Urinary bladder (tissue), 4 donors: Measurements from ENCODE around the gene SGTA. TPM values are rescaled to one million over a fixed set of nuclear protein-coding genes. Genes with fewer than 3 reads are reported as not detected.
"Not testable (repeated sequence)": the region's sequence is repeated elsewhere in the genome, so short reads cannot be mapped to it uniquely, and the experiment has no call there.

ENCODE experiments used
- DNase-seq: peaks from one replicate; pipeline ENCODE4 v3.0.0-alpha.2; 2015; ENCODE audit errors: extremely low spot score
- H3K27ac ChIP-seq: one replicate; pipeline ENCODE4 v1.5.1; 2013; ENCODE audit warnings: low read depth, mild to moderate bottlenecking, moderate library complexity
- H3K36me3 ChIP-seq: one replicate; pipeline ENCODE4 v1.6.1; 2013; ENCODE audit warnings: mild to moderate bottlenecking, moderate library complexity; ENCODE audit not compliant: insufficient read depth
- H3K4me1 ChIP-seq: one replicate; pipeline ENCODE4 v1.6.1; 2013; ENCODE audit warnings: mild to moderate bottlenecking, moderate library complexity; ENCODE audit not compliant: insufficient read depth
- H3K4me3 ChIP-seq: one replicate; pipeline ENCODE4 v1.5.1; 2013; ENCODE audit warnings: low read depth, low read length
- WGBS: extraction: QIAGEN DNeasy Blood & Tissue Kit; methylation state at CpG from one replicate; pipeline ENCODE4 v1.1.7; 2013; 5-methylcytosine and 5-hydroxymethylcytosine counted together
- polyA plus RNA-seq: library from polyadenylated mRNA; stranded (reverse); fragments of 200-250 nt; gene quantifications from one replicate; pipeline ENCODE4 v1.2.3, GENCODE V29; 2013
- total RNA-seq: library from RNA; depleted of rRNA; stranded (reverse); fragments of >200 nt; gene quantifications from one replicate; pipeline ENCODE4 v1.2.3, GENCODE V29; 2014
- donor health status: healthy with polysubstance abuse.
- donor health status: healthy.

Gene SGTA
- total and polyA plus RNA-seq, 2 donors, result 17.6 to 65.5 TPM

DNA sequence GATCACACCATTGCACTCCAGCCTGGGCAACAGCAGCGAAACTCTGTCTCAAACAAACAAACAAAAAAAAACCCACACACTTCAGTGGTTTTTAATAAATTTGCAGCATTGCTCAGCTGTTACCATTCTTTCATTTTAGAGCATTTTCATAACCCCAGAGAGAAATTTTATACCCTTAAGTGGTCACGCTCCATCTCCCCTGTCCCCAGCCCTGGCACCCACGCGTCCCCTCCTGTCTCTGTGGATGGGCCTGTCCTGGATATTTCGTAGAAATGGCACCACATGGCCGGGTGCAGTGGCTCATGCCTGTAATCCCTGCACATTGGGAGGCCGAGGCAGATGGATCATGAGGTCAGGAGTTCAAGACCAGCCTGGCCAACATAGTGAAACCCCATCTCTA, 10.1 kb upstream of the SGTA start:
- 94% methylated on average over 7 of the region's 7 CpGs for WGBS
- no peak for DNase-seq
- H3K36me3 ChIP-seq, result no peaks in the 10 kb centered on the region

DNA sequence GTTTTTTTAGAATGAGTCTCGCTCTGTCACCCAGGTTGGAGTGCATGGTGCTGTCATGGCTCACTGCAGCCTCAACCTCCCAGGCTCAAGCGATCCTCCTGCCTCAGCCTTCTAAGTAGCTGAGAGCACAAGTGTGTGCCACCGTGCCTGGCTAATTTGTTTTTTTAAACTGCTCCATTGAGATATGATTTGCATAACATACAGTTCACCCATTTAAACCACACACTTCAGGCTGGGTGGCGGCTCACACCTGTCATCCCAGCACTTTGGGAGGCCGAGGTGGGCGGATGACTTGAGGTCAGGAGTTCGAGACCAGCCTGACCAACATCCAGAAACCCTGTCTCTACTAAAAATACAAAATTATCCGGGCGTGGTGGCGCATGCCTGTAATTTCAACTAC, 9.6 kb upstream of the SGTA start:
- not testable (repeated sequence) for H3K36me3 ChIP-seq, H3K4me3 ChIP-seq, H3K27ac ChIP-seq, H3K4me1 ChIP-seq, DNase-seq
- WGBS, result 92% methylated on average over 10 of the region's 10 CpGs

More for the DNA sequence above, 10.1 kb upstream of the SGTA start:
- no peak overlapping the region for H3K27ac ChIP-seq
- H3K4me1 ChIP-seq, result no peaks in the 10 kb centered on the region
- H3K4me3 ChIP-seq, result no peak overlapping the region

DNA sequence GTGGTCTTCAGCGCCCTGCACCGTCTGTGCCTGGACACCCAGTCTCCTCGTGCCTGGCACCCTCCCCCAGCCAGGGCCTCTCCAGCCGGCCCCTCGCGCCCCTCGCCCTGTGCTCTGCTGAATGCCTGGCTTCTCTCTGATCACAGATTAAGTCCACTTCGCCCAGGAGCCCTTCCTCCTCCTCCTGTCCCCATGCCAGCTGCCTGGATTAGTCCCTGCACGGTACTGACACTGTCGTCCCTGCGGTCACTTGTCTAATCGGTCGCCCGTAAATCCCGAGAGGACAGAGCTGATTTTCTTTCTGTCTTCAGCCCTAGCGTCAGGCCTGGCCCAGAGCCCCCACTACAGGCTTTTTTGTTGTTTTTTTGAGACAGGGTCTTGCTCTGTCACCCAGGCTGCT, 8.8 kb upstream of the SGTA start:
- no peaks in the 10 kb centered on the region for H3K4me1 ChIP-seq
- no peak overlapping the region for H3K4me3 ChIP-seq
- H3K27ac ChIP-seq, result no peak overlapping the region
- WGBS, result 89% methylated on average over 16 of the region's 16 CpGs
- DNase-seq, result no peak
- H3K36me3 ChIP-seq, result no peaks in the 10 kb centered on the region

DNA sequence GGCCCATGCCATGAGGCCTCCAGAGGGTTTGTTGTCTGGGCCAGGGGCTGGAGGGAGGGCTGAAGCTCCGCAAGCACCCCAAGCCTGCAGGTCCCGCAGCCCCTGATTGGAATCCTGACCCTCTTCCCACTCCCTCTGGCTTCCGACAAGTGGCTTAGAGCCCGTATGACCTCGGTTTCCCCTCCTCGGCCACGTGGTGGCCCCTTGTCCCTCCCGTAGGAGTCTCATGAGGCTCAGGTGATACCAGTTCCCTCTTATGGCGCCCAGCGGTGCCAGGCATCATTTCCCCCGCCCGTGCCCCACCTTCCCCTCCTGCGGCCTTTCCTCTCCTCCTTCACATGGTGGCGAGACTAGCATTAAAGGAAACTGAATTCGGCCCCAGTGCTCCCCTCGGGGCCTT, 8.4 kb upstream of the SGTA start:
- no peak for DNase-seq
- WGBS, result 91% methylated on average over 16 of the region's 16 CpGs
- Histone ChIP-seq H3K27ac (no peak overlapping the region), H3K4me1 (no peaks in the 10 kb centered on the region), H3K4me3 (no peak overlapping the region), H3K36me3 (no peaks in the 10 kb centered on the region)

DNA sequence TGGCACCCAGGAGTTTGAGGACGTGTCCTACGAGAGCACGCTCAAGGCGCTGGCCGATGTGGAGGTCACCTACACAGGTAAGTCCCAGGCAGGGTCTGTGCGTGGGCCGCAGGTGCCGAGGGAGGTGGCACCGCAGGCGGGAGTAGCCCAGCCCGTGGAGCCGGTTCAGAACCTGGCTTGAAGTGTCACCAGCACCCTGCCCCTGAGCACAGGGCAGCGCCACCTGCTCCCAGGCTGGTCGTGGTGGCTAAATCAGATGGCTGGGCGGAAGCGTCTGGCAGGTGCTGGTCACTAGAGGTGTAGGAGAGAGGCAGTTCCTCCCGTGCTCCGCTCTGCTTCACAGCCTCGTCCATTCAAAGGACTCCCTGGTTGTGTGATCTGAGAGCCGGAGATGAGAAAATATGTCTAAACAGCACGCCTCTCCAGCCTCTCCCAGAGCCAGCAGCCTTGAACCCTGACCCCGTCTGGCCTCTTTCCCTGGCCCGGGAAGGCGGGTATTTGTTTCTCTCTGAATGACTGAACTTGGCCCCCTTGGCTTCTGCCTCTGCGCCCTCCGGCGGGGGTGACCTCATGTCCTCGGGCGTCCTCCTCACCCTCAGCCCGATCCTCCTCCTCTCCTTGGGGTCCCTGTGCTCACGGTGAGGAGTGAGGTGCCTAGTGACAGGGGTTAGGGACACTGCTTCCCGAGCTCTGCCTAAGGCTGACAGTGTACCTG, 7.6 kb upstream of the SGTA start:
- no peak for DNase-seq
- Histone ChIP-seq H3K4me1 (no peaks in the 10 kb centered on the region), H3K27ac (no peak overlapping the region), H3K36me3 (no peaks in the 10 kb centered on the region), H3K4me3 (no peak overlapping the region)
- 93% methylated on average over 32 of the region's 32 CpGs for WGBS

DNA sequence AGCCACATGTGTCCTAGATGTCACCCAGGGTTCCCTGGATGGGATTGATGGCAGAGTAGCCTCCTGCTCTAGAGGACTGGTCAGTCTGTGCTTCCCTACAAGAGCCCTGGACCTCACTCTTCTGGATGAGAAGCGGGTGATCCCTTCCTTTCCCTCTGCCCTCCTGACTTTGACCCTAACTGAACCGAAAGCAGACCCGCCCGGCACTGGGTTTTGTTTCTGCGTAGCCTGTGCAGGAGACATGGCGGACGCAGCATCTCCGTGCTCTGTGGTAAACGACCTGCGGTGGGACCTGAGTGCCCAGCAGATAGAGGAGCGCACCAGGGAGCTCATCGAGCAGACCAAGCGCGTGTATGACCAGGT, 7.1 kb upstream of the SGTA start:
- no peak overlapping the region for H3K4me3 ChIP-seq
- no peak overlapping the region for H3K27ac ChIP-seq
- 97% methylated on average over 14 of the region's 14 CpGs for WGBS

DNA sequence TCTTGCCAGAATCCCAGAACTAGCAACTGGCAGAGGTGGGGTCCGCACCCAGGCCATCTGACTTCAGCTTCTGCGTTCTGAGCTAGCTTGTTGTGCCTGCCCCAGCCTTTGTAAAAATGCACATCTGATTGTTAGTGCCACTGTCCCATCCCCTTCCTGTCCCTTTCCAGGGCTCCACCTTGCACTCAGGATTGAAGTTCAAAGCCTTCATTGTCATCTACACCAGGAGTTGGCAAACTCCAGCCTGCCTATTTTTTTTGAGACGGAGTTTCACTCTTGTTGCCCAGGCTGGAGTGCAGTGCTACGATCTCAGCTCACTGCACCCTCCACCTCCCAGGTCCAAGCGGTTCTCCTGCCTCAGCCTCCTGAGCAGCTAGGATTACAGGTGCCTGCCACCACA, 5.2 kb upstream of the SGTA start:
- no peak overlapping the region for H3K4me3 ChIP-seq
- H3K4me1 ChIP-seq, result no peaks in the 10 kb centered on the region
- no peaks in the 10 kb centered on the region for H3K36me3 ChIP-seq
- WGBS, result 83% methylated on average over 5 of the region's 5 CpGs
- H3K27ac ChIP-seq, result no peak overlapping the region
- DNase-seq, result no peak

More for the DNA sequence above, 7.1 kb upstream of the SGTA start:
- DNase-seq, result no peak
- Histone ChIP-seq H3K36me3 (no peaks in the 10 kb centered on the region), H3K4me1 (no peaks in the 10 kb centered on the region)

DNA sequence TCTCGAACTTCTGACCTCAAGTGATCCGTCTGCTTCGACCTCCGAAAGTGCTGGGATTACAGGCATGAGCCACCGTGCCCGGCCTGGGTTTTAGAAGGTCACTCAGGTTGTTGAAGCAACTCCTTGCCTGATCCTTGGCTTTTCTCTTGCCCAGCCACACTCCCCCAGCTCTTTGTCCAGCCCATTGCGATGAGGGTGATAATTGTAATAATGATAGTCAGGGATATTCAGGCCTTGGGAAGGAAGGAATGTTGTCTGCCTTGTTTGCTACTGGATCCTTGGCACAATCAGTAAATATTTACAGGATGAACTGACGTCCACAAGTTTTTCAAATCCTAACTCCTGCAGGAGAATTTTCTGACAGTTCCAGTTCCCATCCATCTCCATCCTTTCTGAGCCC, 4.0 kb upstream of the SGTA start:
- no peak for DNase-seq
- no peak overlapping the region for H3K27ac ChIP-seq
- H3K4me3 ChIP-seq, result no peak overlapping the region
- H3K4me1 ChIP-seq, result no peaks in the 10 kb centered on the region
- no peaks in the 10 kb centered on the region for H3K36me3 ChIP-seq
- whole genome bisulfite sequencing, result 87% methylated on average over 8 of the region's 8 CpGs

DNA sequence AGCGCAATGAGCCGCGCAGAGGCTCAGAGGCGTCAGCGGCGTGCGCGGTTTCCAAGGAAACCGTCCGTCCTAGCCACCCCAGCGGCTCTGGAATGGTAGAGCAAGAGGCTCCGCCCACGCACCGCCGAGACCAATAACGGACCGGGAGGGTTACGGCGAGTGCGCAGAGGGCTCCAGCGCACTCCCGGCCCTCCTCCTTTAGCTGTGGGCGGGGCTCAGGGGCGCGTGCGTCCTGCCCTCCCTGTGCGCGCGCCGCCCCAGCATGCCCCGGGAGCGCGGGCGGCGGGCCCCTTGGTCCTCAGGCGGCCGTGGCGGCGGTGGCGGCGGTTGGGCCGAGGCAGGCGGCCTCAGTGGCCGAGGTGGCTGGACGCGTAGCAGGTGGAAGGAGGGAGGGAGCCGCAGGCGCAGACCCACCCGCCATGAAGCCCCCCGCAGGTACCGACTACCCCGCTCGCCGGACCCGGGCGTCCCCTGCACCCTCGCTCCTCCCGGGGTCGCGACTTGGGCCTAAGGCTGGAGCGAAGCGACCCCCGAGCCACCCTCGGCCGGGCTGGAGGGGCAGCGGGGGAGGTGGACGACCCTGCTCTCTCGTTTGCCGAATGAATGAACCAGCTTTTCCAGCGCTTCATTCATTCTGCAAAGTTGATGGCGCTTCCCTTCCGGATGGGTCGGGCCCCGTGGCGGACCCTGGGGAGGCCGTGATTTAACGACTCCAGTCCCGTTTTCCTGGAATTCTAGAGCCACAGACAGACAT, 2.3 kb upstream of the SGTA start, which contains the start of gene THOP1:
Gene THOP1, plus strand, starts transcription at position 260 of the 754 bp plus-strand sequence. Its CDS starts 160 bp downstream, at position 420.
- H3K36me3 ChIP-seq, result no peaks in the 10 kb centered on the region
- peak within 1 kb of the TSS; percentile 77 for H3K4me3 ChIP-seq
- DNase-seq, result peak; percentile 92
- H3K4me1 ChIP-seq, result no peaks in the 10 kb centered on the region
- under 1% methylated on average over 78 of the region's 78 CpGs for WGBS
- no peak within 1 kb of the TSS for H3K27ac ChIP-seq

DNA sequence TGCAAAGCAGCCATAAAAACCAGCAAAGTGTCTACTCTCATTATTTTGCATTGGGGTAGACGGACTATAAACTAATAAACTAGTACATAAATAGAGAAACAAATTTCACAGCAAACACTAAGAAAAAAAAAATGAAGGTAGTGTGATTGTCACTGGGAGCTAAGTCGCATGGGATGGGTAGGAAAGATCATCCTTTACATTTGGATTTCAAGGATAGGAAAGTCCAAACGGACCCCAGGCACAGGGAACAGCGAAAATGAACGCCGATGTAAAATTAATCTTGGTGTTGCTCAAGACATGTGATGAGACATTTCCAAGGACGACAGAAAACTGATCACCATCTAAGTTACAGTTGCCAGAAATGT, 690 bp upstream of the SGTA start:
- DNase-seq, result no peak
- 79% methylated on average over 7 of the region's 7 CpGs for WGBS
- Histone ChIP-seq H3K36me3 (peaks cover 2% of the 10 kb centered on the region), H3K4me1 (no peaks in the 10 kb centered on the region), H3K27ac (no peak overlapping the region), H3K4me3 (no peak overlapping the region)

DNA sequence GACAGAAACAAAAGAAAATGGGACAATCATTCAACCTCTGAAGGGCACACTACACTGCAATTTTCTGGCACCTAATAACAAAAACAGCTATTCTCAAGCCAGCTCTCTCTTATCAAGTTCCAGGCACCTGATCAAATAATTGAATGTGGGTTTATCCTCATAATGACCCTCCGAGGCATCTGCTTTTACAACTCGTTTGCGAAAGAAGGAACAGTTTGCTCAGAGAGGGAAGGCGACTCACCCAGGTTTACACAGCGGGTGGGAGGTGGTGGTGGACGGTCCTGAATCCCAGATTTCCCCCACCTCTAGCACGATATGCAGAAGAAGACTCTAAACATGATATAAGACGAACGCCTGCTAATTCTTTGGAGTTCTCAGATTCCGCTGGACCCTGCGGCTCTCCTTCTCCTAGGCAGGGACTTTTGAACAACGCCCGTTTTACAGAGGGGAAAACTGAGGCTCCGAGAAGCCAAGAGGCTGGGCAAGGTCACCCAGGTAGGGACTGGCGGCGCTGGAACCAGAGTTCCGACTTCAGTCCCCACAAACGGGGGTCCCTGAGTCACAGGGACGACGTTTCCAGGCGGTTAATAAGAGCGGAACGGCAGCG, 641 bp downstream of the SGTA start:
- no peak for DNase-seq
- WGBS, result 2% methylated on average over 24 of the region's 24 CpGs
- Histone ChIP-seq H3K36me3 (peaks cover 2% of the 10 kb centered on the region), H3K4me1 (no peaks in the 10 kb centered on the region), H3K27ac (peak overlapping the region; percentile 72), H3K4me3 (peak overlapping the region; percentile 95)

DNA sequence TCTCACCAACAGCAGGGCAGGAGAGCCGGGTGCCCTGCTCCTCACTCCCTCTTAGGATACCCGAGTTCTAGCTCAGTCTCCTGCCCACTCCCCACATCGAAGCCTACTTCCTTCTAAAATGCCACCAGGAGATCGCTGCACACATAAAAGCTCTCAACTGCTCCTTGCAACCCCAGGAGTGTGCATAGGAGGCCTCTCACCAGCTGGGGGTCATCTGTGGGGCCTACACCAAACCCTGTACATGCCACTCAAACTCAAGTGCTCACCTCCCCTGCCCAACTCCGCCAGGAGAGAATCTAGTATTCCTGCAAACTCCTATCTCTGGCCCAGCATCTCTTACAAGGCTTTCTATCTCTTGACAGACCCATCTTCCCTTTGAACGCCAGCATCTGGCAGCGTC, 2.8 kb downstream of the SGTA start:
- WGBS, result 87% methylated on average over 7 of the region's 7 CpGs
- Histone ChIP-seq H3K27ac (no peak overlapping the region), H3K36me3 (peaks cover 2% of the 10 kb centered on the region), H3K4me3 (no peak overlapping the region), H3K4me1 (no peaks in the 10 kb centered on the region)
- no peak for DNase-seq

DNA sequence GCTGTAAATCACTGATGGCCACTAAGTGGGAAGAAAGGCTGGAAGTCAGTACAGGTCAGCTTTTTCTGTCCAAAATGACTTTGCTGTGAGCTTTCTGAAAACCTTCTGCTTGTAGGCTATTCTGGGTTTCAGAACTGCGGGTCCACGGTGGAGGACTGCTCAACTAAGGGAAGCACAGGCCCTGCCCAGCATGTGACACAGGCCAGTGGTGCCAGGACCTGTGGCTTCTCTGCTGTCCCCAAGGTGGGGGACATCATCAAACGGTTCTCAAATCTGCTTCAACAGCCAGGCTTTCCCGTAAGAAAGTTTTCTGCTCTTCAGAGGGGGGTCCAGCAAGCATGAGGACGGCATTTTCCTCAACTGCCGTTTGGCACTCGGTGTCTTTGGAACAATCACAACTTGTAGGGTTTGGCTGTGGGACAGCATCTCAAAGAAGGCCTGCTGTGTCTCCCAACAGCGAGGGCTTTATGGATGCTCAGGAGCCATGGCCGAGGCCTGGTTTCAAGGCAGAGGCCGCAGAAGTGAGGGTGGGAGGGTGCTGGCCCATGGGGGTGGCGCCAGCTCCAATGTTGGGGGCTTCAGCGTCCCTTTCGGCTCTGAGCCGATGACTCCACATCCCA, 3.8 kb downstream of the SGTA start:
- Histone ChIP-seq H3K4me1 (no peaks in the 10 kb centered on the region), H3K27ac (no peak overlapping the region), H3K4me3 (no peak overlapping the region), H3K36me3 (peaks cover 2% of the 10 kb centered on the region)
- 77% methylated on average over 14 of the region's 14 CpGs for WGBS
- no peak for DNase-seq
